ENCODE measurements around the gene AGBL5. TPM values are rescaled to one million over a fixed set of nuclear protein-coding genes. Genes with fewer than 3 reads are reported as not detected.

AGBL5 gene
- total and polyA plus RNA-seq, 2 of the 13 experiments (the other 11 are each of a cell fraction or from before 2014, with no cell fraction given): 55.9 to 73.3 TPM

DNA sequence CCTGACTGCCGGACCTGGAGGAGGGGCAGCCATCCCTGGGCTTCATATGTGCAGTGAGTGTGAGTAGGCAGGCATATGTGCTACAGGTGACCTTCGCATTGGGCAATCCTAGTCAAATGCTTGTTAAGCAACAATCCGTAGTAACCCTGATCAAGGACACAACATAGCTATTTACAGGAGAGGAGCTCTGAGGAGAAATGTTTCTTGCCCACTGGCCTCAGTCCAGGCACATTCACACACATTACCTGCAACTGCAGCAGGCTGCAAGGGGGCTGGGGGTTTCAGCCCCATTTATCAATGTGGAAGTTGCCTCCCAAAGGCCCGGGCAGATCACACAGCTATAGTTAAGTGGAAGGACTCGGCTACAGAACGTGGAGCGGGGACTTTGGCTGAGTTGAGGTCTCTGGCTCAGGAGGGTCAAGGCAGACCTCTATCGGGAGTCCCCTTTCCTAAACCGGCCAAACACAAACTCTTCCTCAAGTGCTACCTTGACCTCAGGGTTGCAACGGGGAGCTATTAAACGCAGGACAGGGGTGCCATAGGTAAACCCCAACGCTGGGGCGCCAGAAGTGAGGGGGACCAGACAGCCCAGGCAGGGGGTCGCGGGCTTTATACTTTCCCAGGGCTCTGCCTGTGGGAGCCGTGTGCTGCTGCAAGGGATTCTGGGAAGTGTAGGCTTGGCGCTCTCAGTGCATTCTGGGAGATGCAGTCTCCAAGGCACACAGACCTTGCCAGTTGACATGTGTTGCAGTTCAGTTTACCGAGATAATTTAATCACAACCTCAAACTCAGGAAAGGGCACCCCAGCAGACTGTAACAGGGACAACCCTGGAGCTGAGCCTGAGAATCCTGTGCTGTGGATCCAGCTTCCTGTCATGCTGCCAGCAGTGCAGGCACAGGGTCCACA, 44.5 kb downstream of the AGBL5 start (continued):
- TF ChIP-seq ZNF749 (CRISPR knock-in tag; IDR thresholded peaks at IDR 0.05; ENCODE audit: borderline replicate concordance) (peak; percentile 76; the same call in 1 of the 2 replicates), NAIF1 (CRISPR knock-in tag; IDR thresholded peaks at IDR 0.05; ENCODE audit: borderline replicate concordance) (peak; percentile 91), ZFAT (CRISPR knock-in tag; conservative IDR thresholded peaks at IDR 0.05) (no peak), GTF2F1 (IDR thresholded peaks at IDR 0.05; ENCODE audit: low read length) (no peak), FOXA3 (CRISPR knock-in tag; IDR thresholded peaks at IDR 0.05) (peak; percentile 97), ZNF160 (CRISPR knock-in tag; IDR thresholded peaks at IDR 0.05) (peak; percentile 26; the same call in 1 of the 2 replicates), HNRNPK (IDR thresholded peaks at IDR 0.05; ENCODE audit: low read depth, low read length, poor library complexity, severe bottlenecking) (no peak), NFYC (CRISPR knock-in tag; IDR thresholded peaks at IDR 0.05) (no peak; the same call in 1 of the 2 replicates), MEIS2 (CRISPR knock-in tag; IDR thresholded peaks at IDR 0.05) (peak; percentile 93), ZFY (CRISPR knock-in tag; IDR thresholded peaks at IDR 0.05) (peak; percentile 82), ZBTB20 (CRISPR knock-in tag; IDR thresholded peaks at IDR 0.05; ENCODE audit: borderline replicate concordance, low read depth) (peak; percentile 86; the same call in 1 of the 2 replicates), KDM5A (IDR thresholded peaks at IDR 0.05; ENCODE audit: borderline replicate concordance, low read length) (no peak), ZNF292 (CRISPR knock-in tag; IDR thresholded peaks at IDR 0.05; ENCODE audit: borderline replicate concordance, low read depth) (peak; percentile 60; the same call in 1 of the 2 replicates), ZNF138 (CRISPR knock-in tag; IDR thresholded peaks at IDR 0.05; ENCODE audit: low read depth) (0 out of 2 replicates have a peak, but pooled peaks have one; percentile 30), ZNF501 (CRISPR knock-in tag; IDR thresholded peaks at IDR 0.05) (peak; percentile 98), BORCS8-MEF2B (CRISPR knock-in tag; IDR thresholded peaks at IDR 0.05) (no peak; the same call in none of the 2 replicates), NKX3-1 (CRISPR knock-in tag; IDR thresholded peaks at IDR 0.05) (peak; percentile 77; the same call in 1 of the 2 replicates), EP300 (IDR thresholded peaks at IDR 0.05; ENCODE audit: low read depth in 2 of 2, low read length in 2 of 2) (peak; percentile 88 to 89), EP300 (CRISPR knock-in tag; IDR thresholded peaks at IDR 0.05; ENCODE audit: borderline replicate concordance) (peak; percentile 80), RFXANK (CRISPR knock-in tag; IDR thresholded peaks at IDR 0.05) (no peak), AHR (CRISPR knock-in tag; IDR thresholded peaks at IDR 0.05) (no peak; the same call in 1 of the 2 replicates), DR1 (CRISPR knock-in tag; IDR thresholded peaks at IDR 0.05) (peak; percentile 31; the same call in 1 of the 2 replicates), ZNF3 (CRISPR knock-in tag; IDR thresholded peaks at IDR 0.05) (no peak), FOSL1 (CRISPR knock-in tag; IDR thresholded peaks at IDR 0.05; ENCODE audit: borderline replicate concordance) (peak; percentile 46; the same call in 1 of the 2 replicates)
- TF ChIP-seq, protein P1, sequence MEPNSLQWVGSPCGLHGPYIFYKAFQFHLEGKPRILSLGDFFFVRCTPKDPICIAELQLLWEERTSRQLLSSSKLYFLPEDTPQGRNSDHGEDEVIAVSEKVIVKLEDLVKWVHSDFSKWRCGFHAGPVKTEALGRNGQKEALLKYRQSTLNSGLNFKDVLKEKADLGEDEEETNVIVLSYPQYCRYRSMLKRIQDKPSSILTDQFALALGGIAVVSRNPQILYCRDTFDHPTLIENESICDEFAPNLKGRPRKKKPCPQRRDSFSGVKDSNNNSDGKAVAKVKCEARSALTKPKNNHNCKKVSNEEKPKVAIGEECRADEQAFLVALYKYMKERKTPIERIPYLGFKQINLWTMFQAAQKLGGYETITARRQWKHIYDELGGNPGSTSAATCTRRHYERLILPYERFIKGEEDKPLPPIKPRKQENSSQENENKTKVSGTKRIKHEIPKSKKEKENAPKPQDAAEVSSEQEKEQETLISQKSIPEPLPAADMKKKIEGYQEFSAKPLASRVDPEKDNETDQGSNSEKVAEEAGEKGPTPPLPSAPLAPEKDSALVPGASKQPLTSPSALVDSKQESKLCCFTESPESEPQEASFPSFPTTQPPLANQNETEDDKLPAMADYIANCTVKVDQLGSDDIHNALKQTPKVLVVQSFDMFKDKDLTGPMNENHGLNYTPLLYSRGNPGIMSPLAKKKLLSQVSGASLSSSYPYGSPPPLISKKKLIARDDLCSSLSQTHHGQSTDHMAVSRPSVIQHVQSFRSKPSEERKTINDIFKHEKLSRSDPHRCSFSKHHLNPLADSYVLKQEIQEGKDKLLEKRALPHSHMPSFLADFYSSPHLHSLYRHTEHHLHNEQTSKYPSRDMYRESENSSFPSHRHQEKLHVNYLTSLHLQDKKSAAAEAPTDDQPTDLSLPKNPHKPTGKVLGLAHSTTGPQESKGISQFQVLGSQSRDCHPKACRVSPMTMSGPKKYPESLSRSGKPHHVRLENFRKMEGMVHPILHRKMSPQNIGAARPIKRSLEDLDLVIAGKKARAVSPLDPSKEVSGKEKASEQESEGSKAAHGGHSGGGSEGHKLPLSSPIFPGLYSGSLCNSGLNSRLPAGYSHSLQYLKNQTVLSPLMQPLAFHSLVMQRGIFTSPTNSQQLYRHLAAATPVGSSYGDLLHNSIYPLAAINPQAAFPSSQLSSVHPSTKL (CRISPR knock-in tag; IDR thresholded peaks at IDR 0.05): peak; percentile 96
- TF ChIP-seq, protein P2, sequence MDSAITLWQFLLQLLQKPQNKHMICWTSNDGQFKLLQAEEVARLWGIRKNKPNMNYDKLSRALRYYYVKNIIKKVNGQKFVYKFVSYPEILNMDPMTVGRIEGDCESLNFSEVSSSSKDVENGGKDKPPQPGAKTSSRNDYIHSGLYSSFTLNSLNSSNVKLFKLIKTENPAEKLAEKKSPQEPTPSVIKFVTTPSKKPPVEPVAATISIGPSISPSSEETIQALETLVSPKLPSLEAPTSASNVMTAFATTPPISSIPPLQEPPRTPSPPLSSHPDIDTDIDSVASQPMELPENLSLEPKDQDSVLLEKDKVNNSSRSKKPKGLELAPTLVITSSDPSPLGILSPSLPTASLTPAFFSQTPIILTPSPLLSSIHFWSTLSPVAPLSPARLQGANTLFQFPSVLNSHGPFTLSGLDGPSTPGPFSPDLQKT (CRISPR knock-in tag; IDR thresholded peaks at IDR 0.05; ENCODE audit: borderline replicate concordance): no peak

All from HepG2 (cell line).